GM19023 (cell line): ENCODE measurements around the gene TIAM2.
"Not testable (repeated sequence)": the region's sequence is repeated elsewhere in the genome, so short reads cannot be mapped to it uniquely, and the experiment has no call there.

Source experiments
- ATAC-seq: cut with Tn5 transposase; IDR thresholded peaks from one replicate; pipeline ENCODE4 v1.9.1; 2021; ENCODE audit warnings: mild to moderate bottlenecking, moderate library complexity; ENCODE audit not compliant: unreplicated experiment

Gene TIAM2

DNA sequence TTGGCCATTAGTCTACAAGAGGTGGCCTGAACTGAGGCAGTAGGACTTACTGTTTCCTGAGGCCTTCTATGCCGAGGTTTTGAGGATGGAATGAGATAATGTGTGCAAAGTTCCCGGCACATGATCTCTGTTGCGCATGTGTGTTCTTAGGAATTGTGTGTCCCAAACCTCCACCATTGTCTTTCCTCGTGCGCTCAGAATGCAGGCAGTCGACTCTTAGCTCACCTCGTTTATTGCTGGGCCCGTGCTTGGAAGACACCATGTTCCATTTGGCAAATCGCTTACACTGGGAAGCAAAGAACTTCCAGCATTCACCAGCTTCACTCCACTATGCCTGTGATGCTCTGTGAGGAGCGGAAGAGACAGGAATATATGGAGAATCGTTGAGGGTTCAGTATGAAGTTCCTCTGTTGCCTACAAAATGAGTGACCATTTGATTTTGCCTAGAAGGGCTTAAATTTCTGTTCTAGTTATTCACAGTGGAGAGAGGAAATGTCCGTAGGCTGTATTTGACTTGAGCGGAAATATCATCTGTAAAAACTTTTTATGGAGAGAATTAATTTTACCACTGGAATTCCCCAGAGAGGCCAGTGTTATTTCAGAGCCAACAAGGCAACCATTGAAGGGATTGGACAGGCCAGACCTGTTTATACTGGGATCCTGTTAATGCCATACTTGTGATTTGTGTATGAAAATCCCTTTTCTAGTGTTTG, 193.0 kb downstream of the TIAM2 start:
- ATAC-seq: no peak

DNA sequence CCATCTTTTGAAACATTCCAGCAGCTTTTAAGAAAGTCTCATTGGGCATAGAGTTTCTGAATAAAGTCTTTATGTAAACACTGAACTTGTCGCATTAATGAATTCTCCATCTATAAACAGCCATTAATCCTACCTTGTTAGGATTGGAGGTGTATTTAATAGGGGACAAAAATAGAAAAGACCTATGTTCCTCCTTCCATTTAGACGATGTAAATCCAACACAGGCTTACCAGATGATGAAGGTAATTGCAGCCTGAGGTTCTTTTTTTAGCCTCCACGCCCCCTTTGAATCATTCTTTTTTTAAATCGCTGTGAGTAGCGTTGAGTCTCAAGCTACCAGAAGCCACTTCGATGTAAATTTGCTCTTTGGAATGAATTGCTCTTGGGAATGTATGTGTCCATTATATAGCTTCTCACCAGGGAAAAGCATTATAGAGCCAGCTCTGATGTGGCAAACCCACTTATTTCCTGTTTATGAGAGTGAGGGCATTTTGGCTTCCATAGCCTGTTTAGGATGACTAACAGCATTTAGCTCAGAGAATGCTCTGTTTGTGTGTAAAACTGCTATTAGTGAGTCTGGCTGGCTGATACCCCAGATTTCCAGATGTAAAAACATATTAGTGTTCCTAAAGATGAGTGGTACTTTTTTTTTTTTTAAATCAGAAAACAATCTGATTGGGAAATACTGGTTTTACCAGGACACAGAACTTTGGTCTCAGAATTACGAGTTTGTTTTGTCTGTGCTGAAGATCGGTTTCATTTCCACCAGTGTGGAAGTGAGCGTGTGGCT, 193.8 kb downstream of the TIAM2 start:
- ATAC-seq: no peak

DNA sequence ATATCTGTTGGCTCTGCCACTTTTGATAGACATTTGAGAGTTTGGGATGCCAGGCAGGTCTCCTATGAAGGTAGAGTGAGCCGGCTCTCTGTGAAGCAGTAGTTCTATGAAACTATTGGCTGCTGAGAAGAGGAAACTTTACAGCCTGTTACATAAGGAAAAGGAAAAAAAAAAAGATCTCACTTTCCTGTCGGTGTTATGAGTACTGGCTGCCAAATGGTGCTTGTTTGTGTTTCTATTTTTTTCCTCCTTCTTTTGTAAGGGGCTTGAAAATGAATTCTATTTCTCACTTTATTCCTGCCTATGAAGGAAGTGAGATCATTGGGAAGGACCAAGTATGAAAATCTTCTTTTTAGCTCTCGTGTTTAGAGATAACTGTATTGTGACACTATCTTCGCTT, 195.6 kb downstream of the TIAM2 start:
- ATAC-seq: no peak

DNA sequence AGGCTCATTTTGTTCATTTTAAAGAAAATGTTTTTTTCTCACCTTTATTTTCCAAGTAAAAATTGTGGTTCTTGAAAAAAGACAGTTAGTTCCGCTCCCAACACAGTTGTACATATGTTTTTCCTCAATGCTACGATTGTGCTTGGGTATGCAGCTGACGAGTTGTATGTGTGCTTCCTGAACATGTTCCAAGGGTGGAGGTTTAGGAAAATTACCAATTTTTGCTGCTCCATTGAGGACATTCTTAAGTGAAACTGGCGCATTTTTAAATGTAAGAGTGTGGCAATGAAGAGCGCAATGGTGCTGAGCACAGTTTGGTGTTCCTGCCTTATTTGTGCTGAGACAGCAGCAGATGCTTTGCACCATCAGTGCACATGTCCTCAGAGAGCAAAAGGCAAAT, 198.4 kb downstream of the TIAM2 start:
- ATAC-seq: no peak

DNA sequence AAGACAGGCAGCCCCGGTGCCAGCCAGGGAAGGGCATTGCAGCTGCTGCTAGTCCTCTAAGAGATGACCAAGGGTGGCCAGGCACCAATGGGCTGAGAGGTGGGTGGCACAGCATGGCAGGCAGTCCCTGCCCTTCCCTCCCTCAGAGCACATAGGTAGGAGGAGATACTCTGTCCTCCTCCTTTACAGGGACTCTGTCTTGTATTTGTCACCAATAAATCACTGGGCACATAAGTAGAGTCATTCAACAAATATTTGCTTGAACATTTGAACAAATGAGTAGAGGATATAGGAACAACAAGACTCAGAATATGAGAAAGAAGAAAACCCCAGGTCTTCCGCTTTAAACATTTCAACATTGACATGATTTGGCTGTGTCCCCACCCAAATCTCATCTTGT, 199.3 kb downstream of the TIAM2 start:
- no peak for ATAC-seq

DNA sequence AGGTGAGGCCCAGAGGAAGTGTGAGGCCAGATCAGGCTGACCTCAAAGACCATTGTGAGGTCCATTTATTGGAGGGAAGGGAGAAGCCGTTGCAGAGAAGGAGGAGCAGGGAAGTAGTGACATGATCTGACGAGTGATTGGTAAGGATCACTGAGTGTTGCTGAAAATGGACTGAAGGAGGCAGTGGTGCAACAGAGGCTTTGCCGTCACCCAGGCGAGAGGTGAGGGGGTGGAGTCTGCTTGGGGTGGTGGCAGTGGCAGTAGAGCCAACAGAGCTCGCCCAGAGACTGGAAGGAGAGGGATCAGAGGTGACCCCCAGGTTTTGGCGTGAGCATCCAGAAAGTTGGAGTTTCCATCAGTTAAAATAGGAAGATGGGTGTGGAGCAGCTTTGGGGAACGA, 200.8 kb downstream of the TIAM2 start:
- no peak for ATAC-seq

DNA sequence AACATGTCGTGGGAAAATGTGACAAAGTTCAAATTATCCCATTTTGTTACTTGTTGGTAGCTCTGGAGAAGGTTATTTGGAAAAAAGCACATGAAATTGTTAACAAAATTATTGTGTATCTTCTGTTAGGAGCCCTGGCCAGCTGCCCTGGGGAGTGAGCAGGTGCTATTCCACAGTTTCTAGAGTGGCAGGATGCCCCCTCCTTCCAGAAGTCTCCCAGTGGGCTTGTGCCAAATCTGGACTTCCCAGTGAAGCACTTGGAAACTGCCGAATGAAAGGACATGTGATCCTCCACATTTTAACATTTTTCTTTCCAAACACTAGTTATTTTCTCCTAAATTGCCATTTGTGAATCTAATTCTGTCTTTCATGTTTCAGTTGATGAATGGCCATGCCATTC, 201.8 kb downstream of the TIAM2 start:
- ATAC-seq: no peak

DNA sequence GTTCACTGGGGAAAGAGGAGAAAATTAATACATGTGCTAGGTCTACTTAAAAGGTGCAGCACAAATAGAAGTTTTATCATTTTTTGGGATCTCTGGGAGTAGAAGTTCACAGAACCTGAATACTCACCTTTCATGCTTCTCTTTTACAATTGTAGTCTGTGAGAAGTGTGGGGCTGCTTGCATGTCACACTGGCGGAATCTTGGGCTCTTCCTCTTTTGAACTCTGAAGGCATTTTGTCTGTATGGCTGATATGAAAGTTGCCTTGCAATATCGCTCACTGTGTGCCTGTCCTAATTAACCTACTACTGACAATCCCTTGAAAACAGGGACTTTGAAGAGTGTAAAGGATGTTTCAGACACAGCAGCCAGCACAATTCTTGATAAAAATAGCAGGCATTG, 202.8 kb downstream of the TIAM2 start:
- no peak for ATAC-seq

DNA sequence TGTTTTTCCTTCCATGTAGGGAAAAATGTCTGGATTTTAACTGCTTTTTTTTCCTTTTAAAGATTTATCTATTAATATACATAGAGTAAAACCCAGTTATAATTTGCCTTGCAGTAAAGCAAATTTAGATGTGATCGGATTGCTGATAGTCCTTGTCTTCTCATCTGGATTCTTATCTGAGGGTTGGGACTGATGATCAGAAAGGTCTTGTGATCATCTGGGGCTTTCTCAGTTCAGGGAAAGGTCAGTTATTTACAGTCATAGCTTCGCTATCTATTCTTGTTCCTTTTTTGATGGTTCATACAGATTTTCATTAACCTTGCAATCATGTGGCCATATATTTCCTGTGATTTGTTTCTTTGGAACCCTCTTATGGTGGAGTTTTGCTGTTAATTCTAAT, 204.9 kb downstream of the TIAM2 start:
- no peak for ATAC-seq

DNA sequence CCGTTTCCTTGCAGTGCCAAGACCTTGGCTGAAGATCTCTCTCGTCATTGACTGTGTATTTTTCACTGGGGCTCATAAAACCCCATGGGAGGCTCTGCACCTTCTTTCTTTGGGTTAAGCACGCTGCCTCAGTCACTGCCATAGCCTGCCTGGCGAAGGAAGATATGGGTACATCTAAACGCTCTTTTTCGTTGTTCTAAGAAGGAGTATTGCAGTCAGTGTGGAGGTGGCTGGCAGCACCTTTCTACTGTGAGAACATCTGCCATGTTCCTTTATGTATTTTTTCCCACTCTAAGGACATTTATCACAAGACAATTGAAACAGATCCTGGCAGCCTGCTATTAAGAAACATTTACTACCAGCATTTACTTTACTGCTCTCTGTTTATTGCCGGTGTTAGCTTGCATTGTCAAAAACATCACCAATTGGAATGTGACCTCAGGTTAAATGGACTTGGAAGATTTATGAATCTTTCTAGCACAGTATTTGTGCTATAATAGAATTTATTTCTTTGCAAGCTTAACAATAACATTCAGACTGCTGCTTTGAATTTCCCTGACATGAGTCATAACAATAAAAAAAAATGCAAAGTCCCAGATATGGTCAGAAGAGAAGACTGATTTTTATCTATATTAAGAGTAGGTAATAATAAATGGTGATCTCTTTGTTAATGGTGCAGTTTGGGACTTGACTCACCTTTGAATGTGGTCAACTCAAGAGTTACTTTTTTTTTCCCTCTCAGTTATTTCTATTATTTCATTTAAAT, 206.5 kb downstream of the TIAM2 start:
- no peak for ATAC-seq

DNA sequence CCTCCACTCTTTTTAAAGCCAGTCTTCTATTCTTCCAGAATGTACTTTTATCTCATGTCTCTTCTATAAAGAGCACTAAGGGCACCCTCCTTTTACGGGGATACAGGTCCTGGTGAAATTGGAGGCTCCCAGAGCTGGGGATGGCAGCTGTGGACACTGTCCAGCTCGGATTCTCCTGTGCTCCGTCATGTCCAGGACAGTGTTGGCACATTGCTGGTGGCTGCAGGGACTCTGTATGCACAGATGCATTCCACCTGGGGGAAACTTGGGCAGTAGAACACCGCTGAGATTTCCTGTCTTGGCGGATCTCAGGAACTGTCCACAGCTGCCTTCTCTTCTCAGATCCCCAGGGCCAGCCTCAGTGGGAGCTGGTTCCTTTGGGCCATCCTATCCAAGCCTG, 212.1 kb downstream of the TIAM2 start:
- no peak for ATAC-seq

DNA sequence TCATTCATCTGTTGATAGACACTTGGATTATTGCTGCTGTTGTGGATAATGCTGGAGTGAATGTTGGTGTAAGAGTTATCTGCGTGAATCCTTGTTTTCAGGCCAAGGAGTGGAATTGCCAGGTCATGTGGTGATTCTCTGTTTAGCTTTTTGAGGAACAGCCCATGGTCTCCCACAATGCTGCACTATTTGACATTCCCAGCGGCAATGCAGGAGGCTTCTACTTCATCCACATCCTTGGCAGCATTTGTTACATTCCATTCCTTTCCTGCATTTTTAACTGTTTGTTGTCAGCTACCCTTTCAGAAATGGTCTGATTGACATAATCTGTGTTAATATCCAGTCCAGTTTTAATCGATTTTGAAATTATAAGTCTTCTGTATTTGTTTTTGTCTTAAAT, 217.0 kb downstream of the TIAM2 start:
- ATAC-seq: no peak

DNA sequence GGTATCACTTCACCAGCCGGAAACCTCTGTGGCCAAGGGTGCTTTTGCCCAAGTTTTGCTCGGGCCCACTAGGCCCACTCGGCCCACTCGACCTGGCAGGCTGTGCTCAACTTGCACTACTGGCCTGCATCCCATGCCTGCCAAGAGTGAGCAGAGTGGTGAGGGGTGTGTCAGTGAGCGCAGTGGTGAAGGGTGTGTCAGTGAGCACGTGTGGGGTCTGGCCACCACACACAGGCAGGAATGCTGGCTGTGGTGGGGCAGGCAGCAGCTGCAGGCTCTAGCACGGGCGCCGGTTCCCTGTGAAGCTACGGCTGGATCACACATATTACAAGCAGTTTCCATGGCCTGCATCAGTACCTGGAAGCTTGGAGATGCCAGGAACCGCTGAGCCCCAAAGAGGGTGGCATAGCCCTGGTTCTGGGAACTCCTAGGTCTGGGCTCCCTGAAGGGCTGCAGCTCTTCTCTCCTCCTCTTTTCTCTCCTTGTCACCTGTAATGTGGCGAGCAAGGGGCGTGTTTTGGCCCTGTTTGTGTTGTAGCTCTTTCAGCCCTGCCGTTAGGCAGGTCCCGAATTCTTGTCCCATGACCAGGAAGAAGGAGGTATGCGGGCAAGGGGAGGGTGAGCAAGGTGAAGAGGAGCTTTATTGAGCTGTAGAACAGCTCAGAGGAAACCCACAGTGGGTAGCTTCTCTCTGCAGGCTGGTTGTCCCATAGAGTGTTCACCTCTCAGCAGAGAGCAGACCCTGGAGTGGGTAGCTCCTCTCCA, 217.7 kb downstream of the TIAM2 start:
- ATAC-seq: no peak

DNA sequence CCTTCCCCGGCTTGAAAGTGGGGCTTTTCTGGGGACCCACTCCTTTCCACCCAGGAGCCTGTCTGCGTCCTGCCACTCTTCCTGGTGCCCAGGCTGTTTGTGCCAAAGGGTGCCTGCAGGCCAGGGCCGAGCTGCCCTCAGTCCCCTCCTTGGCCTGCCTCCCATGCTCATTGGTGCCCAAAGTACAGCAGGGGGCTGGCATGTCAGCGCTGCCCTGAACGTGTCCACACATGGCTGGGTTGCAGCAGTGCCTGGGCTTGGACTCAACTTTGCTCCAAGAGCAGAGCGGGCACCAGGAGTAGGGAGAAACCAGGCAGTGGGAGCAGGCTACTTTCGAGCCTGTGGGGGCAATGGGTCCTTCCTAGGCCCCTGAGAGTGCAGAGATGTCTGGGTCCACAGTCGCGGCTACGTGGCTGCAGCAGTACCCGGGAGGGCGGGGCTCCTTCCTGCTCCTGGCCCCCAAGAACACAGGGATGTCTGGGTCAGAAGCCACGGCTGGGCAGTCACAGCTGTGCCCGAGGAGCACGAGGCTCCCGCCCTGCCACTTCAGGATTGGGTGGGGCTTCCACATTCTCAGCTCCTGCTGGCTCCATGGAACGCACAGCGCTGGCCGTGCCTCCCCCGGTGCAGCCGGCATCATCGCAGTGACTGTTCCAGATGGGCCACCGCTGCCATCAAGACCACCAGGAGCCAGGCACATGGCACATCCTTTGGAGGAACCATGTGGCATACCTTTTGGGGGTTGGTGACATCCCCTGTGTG, 218.7 kb downstream of the TIAM2 start:
- no peak for ATAC-seq

DNA sequence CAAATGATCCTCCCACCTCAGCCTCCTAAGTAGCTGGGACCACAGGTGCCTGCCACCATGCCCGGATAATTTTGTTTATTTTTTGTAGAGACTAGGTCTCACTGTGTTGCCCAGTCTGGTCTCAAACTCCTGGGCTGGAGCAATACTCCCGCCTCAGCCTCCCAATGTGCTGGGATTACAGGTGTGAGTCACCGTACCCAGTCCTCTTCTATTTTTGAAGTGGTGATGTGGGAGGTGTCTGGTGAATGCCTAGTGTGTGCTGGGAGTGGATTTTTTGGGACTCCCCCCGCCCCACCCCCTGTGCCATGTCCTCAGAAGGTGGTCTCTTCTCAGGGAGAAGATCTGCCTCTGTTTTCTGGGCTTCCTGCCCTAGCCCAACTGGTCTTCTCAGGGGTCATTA, 220.8 kb downstream of the TIAM2 start:
- no peak for ATAC-seq

DNA sequence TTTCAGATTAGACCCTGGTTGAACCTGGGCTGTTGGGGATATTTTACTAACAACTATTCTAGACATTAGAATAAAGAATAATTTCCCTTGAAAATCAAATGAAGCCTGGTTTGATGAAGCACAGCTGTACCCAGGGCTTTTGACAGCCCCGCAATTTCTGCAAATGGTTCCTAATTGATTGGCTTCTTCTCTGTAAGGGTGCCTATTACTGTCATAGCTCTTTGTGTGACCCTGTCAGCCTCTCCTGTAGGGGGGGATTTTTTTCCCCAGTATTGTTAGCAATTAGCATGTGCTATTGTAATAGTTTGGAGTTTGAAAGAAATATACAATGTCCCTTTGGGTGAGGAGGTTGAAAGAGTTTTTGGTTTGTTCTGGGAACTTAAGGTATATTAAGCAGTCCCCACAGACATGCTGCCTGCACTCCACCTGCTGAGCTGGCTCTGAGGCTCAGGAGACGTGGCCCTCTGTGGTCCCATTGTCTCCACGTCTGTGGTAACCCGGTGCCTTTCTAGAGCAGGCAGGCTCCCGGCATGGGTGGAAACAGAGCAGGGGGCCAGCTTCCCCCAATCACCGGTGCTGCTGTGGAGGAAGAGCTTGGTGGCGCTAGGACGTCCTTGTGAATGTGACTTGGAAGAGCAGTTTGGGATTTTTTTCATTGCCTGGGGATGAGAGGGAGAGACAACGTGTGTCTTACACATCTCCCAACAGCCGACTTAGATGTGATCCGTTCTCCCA, 221.4 kb downstream of the TIAM2 start:
- no peak for ATAC-seq

DNA sequence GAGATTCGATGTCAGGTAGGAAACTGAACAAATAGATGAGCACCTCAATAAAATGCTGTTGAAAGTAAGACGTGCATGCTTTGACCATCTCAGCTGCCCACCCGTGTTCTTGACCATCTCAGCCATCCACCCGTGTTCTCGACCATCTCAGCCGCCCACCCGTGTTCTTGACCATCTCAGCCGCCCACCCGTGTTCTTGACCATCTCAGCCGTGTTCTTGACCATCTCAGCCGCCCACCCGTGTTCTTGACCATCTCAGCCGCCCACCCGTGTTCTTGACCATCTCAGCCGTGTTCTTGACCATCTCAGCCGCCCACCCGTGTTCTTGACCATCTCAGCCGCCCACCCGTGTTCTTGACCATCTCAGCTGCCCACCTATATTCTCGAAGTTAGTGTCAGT, 223.6 kb downstream of the TIAM2 start:
- not testable (repeated sequence) for ATAC-seq

DNA sequence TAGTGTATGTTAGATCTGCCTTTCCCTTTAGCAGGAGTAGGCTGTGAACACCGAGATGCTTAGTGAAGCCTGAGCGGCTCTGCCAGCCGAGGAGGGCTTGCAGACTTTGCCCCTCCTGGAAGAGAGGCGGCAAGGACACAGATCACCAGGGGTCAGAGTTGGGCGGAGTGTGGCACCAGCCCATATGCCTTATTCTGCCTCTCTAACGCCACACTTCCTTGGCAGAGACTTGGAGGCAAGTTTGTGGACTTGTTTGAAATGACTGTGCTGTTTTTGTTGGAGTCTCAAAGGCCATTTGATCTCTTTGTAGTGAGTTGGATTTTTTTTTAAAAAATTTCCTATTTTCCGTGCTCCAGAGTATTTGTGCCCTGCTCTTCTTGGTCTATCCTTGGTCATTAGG, 224.2 kb downstream of the TIAM2 start:
- ATAC-seq: no peak

DNA sequence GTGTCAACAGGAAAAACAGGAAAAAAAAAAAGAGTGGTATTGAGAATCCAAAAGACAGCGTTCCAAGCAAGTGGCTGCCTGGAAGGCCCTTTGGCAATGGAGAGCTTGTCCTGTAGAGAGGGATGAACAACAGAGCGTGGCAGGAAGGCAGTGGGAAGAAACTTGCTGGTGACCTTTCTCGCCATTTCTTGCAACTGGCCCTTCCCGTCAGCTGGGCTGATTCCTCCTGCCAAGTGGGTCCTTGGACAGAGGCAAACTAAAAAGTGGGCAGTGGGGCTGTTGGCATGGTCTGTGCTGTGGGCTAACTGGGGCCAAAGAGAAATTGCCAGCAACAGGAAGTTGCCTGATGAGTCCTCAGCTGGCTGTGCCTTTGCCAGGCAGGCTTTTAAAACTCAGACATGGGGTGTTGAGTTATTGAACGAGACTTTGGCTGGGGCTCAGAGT, 224.8 kb downstream of the TIAM2 start:
- no peak for ATAC-seq

DNA sequence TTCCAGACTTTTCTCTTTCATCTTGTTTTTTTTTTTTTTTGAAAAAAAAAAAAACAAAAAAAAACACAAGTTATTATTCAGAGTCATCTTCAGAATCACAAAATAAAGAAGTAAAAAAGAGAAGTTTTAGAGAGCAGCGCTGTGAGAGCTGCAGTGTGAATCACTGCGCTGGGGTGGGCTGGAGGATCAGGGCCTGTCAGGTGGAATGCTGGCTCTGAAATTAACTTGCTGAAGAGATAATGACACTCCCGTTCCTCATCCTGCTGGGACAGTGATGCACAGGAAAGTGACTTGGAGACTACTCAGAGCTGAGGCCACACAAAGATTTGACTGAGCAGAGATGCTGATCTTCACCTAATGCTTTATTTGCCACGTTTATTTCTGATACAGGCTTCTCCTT, 226.0 kb downstream of the TIAM2 start:
- no peak for ATAC-seq
